HepG2 (cell line): ENCODE data around the gene WDR82. TPM values are rescaled to one million over a fixed set of nuclear protein-coding genes. Genes with fewer than 3 reads are reported as not detected.

Experiments used
- BCL6 ChIP-seq: IDR thresholded peaks from 2 replicates; pipeline ENCODE4 v1.6.1; 2016; ENCODE audit warnings: missing genetic modification reagents, missing compliant biosample characterization
- ISL2 ChIP-seq: sonication (generic); formaldehyde crosslinking; IDR thresholded peaks from 2 replicates; pipeline ENCODE4 v1.5.0; 2020; ENCODE audit warnings: missing genetic modification reagents
- NFYB ChIP-seq: sonication (generic); formaldehyde crosslinking; IDR thresholded peaks from 2 replicates; pipeline ENCODE4 v1.4.0; 2020; ENCODE audit warnings: missing genetic modification reagents
- NR2F6 ChIP-seq, 2 experiments: IDR thresholded peaks; 2 replicates each; pipeline ENCODE4 v1.6.1; 2016; ENCODE audit warnings: antibody characterized with exemption in 1 of 2, mild to moderate bottlenecking in 1 of 2
- PTBP1 ChIP-seq: fragments of 200-400 bp; formaldehyde crosslinking; IDR thresholded peaks from 2 replicates; pipeline ENCODE4 v1.6.1; 2018; ENCODE audit warnings: low read length, low read depth; ENCODE audit not compliant: poor library complexity, severe bottlenecking
- SRF ChIP-seq: IDR thresholded peaks from 2 replicates; pipeline ENCODE4 v1.6.1; 2011; ENCODE audit warnings: mild to moderate bottlenecking, low read depth, low read length, moderate library complexity
- ZBTB3 ChIP-seq: sonication (generic); formaldehyde crosslinking; IDR thresholded peaks from 2 replicates; pipeline ENCODE4 v1.4.0; 2020; ENCODE audit warnings: low read depth, mild to moderate bottlenecking, moderate library complexity, missing genetic modification reagents, borderline replicate concordance
- ZBTB38 ChIP-seq: sonication (generic); formaldehyde crosslinking; IDR thresholded peaks from 2 replicates; pipeline ENCODE4 v1.5.1; 2020; ENCODE audit warnings: mild to moderate bottlenecking, missing genetic modification reagents
- ZNF230 ChIP-seq: sonication (generic); formaldehyde crosslinking; IDR thresholded peaks from 2 replicates; pipeline ENCODE4 v1.4.0; 2020; ENCODE audit warnings: mild to moderate bottlenecking, missing genetic modification reagents
- ZNF292 ChIP-seq: sonication (generic); formaldehyde crosslinking; IDR thresholded peaks from 2 replicates; pipeline ENCODE4 v1.8.1; 2022; ENCODE audit warnings: mild to moderate bottlenecking, low read depth, missing genetic modification reagents, borderline replicate concordance
- ZNF333 ChIP-seq: sonication (generic); formaldehyde crosslinking; IDR thresholded peaks from 2 replicates; pipeline ENCODE4 v1.4.0; 2020; ENCODE audit warnings: mild to moderate bottlenecking, missing genetic modification reagents, borderline replicate concordance
- ZNF354B ChIP-seq: sonication (generic); formaldehyde crosslinking; IDR thresholded peaks from 2 replicates; pipeline ENCODE4 v1.8.0; 2022; ENCODE audit warnings: mild to moderate bottlenecking, missing genetic modification reagents
- ZNF598 ChIP-seq: sonication (generic); formaldehyde crosslinking; IDR thresholded peaks from 2 replicates; pipeline ENCODE4 v1.5.1; 2020; ENCODE audit warnings: mild to moderate bottlenecking, missing genetic modification reagents, borderline replicate concordance
- ZNF749 ChIP-seq: sonication (generic); formaldehyde crosslinking; IDR thresholded peaks from 2 replicates; pipeline ENCODE4 v1.8.0; 2022; ENCODE audit warnings: mild to moderate bottlenecking, missing genetic modification reagents, moderate library complexity, borderline replicate concordance
- ZNF839 ChIP-seq: sonication (generic); formaldehyde crosslinking; IDR thresholded peaks from 2 replicates; pipeline ENCODE4 v1.4.0; 2020; ENCODE audit warnings: missing genetic modification reagents, mild to moderate bottlenecking, borderline replicate concordance
- polyA plus RNA-seq, 8 experiments: library from polyadenylated mRNA; depleted of rRNA in 3 of 8; stranded (reverse) in 7 of 8; unstranded in 1 of 8; fragments of >200 nt; fragmentation: Illumina TruSeq in 4 of 8; extraction: Trizol in 4 of 8; gene quantifications; 2 replicates each; pipeline versions ENCODE4 v1.2.1 to v1.2.3, GENCODE V29; 2011 to 2016; ENCODE audit warnings: low read depth in 4 of 8, missing spikeins in 1 of 8, mixed read lengths in 1 of 8; ENCODE audit not compliant: insufficient read depth in 1 of 8
- total RNA-seq, 5 experiments: library from RNA; depleted of rRNA; stranded (reverse); fragments of >200 nt; fragmentation: Illumina TruSeq; extraction: Trizol; gene quantifications; 2 replicates each; pipeline ENCODE4 v1.2.3, GENCODE V29; 2016; ENCODE audit warnings: low read depth in 1 of 5
- TF ChIP-seq, protein P1 (sequence below): sonication (generic); formaldehyde crosslinking; IDR thresholded peaks from 2 replicates; pipeline ENCODE4 v1.5.0; 2020; ENCODE audit warnings: mild to moderate bottlenecking, missing genetic modification reagents
- TF ChIP-seq, protein P2 (sequence below): sonication (generic); formaldehyde crosslinking; IDR thresholded peaks from 2 replicates; pipeline ENCODE4 v1.4.0; 2020; ENCODE audit warnings: missing genetic modification reagents, mild to moderate bottlenecking, borderline replicate concordance
- TF ChIP-seq, protein P3 (sequence below): IDR thresholded peaks from 2 replicates; pipeline ENCODE4 v1.6.1; 2016; ENCODE audit warnings: mild to moderate bottlenecking, missing biosample characterization, missing genetic modification reagents
- TF ChIP-seq, protein P4 (sequence below): IDR thresholded peaks from 2 replicates; pipeline ENCODE4 v1.4.0; 2020; ENCODE audit warnings: mild to moderate bottlenecking, missing genetic modification reagents

Gene WDR82
- total and polyA plus RNA-seq, 2 of the 13 experiments (the other 11 are each of a cell fraction or from before 2014, with no cell fraction given) = 39.1 to 59.5 TPM

DNA sequence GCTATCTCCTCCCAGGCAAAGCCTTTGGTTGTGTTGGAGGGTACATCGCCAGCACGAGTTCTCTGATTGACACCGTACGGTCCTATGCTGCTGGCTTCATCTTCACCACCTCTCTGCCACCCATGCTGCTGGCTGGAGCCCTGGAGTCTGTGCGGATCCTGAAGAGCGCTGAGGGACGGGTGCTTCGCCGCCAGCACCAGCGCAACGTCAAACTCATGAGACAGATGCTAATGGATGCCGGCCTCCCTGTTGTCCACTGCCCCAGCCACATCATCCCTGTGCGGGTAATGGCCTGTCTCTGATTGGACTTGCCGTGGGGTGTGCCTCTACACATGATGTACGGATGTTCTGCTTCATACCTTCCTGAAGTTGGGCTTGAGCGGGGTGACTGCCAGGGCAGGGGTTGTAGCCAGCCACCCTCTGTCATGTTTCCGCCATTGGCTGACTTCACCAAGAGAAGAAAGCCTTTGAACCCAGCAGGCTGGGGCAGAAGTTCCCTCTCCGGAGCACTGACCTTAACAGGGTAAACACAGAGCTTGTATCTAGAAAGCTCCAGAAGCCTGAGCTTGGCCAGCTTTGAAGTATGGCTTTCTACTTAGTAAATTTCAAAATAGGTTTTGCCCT lies 67.1 kb downstream of the WDR82 start (continued):
- TF ChIP-seq NR2F6 (IDR thresholded peaks at IDR 0.05) (no peak), NR2F6 (CRISPR knock-in tag; IDR thresholded peaks at IDR 0.05) (peak; percentile 29; the same call in 1 of the 2 replicates), BCL6 (CRISPR knock-in tag) (peak; percentile 50; the same call in 1 of the 2 replicates), NFYB (CRISPR knock-in tag) (no peak), ZNF333 (no peak), PTBP1 (no peak), ZNF749 (no peak), ZNF839 (CRISPR knock-in tag) (no peak), ZNF598 (CRISPR knock-in tag) (no peak; the same call in 1 of the 2 replicates), ZBTB38 (CRISPR knock-in tag) (peak; percentile 90), ZNF354B (no peak), ZNF230 (CRISPR knock-in tag) (no peak), ZBTB3 (CRISPR knock-in tag) (no peak), ZNF292 (no peak), SRF (peak; percentile 25; the same call in 1 of the 2 replicates), ISL2 (no peak)
- TF ChIP-seq, protein P1, sequence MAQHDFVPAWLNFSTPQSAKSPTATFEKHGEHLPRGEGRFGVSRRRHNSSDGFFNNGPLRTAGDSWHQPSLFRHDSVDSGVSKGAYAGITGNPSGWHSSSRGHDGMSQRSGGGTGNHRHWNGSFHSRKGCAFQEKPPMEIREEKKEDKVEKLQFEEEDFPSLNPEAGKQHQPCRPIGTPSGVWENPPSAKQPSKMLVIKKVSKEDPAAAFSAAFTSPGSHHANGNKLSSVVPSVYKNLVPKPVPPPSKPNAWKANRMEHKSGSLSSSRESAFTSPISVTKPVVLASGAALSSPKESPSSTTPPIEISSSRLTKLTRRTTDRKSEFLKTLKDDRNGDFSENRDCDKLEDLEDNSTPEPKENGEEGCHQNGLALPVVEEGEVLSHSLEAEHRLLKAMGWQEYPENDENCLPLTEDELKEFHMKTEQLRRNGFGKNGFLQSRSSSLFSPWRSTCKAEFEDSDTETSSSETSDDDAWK (CRISPR knock-in tag) = no peak
- TF ChIP-seq, protein P2, sequence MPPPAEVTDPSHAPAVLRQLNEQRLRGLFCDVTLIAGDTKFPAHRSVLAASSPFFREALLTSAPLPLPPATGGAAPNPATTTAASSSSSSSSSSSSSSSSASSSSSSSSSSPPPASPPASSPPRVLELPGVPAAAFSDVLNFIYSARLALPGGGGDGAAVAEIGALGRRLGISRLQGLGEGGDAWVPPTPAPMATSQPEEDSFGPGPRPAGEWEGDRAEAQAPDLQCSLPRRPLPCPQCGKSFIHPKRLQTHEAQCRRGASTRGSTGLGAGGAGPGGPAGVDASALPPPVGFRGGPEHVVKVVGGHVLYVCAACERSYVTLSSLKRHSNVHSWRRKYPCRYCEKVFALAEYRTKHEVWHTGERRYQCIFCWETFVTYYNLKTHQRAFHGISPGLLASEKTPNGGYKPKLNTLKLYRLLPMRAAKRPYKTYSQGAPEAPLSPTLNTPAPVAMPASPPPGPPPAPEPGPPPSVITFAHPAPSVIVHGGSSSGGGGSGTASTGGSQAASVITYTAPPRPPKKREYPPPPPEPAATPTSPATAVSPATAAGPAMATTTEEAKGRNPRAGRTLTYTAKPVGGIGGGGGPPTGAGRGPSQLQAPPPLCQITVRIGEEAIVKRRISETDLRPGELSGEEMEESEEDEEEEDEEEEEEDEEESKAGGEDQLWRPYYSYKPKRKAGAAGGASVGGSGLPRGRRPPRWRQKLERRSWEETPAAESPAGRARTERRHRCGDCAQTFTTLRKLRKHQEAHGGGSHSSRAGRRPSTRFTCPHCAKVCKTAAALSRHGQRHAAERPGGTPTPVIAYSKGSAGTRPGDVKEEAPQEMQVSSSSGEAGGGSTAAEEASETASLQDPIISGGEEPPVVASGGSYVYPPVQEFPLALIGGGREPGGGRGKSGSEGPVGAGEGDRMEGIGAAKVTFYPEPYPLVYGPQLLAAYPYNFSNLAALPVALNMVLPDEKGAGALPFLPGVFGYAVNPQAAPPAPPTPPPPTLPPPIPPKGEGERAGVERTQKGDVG (CRISPR knock-in tag) = peak; percentile 85; the same call in 1 of the 2 replicates
- TF ChIP-seq, protein P3, sequence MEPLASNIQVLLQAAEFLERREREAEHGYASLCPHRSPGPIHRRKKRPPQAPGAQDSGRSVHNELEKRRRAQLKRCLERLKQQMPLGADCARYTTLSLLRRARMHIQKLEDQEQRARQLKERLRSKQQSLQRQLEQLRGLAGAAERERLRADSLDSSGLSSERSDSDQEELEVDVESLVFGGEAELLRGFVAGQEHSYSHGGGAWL (CRISPR knock-in tag) = no peak
- TF ChIP-seq, protein P4, sequence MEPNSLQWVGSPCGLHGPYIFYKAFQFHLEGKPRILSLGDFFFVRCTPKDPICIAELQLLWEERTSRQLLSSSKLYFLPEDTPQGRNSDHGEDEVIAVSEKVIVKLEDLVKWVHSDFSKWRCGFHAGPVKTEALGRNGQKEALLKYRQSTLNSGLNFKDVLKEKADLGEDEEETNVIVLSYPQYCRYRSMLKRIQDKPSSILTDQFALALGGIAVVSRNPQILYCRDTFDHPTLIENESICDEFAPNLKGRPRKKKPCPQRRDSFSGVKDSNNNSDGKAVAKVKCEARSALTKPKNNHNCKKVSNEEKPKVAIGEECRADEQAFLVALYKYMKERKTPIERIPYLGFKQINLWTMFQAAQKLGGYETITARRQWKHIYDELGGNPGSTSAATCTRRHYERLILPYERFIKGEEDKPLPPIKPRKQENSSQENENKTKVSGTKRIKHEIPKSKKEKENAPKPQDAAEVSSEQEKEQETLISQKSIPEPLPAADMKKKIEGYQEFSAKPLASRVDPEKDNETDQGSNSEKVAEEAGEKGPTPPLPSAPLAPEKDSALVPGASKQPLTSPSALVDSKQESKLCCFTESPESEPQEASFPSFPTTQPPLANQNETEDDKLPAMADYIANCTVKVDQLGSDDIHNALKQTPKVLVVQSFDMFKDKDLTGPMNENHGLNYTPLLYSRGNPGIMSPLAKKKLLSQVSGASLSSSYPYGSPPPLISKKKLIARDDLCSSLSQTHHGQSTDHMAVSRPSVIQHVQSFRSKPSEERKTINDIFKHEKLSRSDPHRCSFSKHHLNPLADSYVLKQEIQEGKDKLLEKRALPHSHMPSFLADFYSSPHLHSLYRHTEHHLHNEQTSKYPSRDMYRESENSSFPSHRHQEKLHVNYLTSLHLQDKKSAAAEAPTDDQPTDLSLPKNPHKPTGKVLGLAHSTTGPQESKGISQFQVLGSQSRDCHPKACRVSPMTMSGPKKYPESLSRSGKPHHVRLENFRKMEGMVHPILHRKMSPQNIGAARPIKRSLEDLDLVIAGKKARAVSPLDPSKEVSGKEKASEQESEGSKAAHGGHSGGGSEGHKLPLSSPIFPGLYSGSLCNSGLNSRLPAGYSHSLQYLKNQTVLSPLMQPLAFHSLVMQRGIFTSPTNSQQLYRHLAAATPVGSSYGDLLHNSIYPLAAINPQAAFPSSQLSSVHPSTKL = peak; percentile 24; the same call in 1 of the 2 replicates
